G401 (cell line): ENCODE measurements around the gene ITGAL. TPM values are rescaled to one million over a fixed set of nuclear protein-coding genes. Genes with fewer than 3 reads are reported as not detected.
"Not testable (repeated sequence)": the region's sequence is repeated elsewhere in the genome, so short reads cannot be mapped to it uniquely, and the experiment has no call there.

Source experiments
- DNase-seq: peaks from one replicate; pipeline ENCODE4 v3.0.0-alpha.2; 2015; ENCODE audit warnings: low spot score
- in situ Hi-C: cut with HindIII; loops from 2 replicates; pipeline ENCODE4 v1.10.0; 2016; ENCODE audit warnings: low sequenced_read_pairs, mixed read lengths
- total RNA-seq: library from RNA; depleted of rRNA; stranded (reverse); fragments of >200 nt; shearing (Covaris generic); gene quantifications from 2 replicates; pipeline ENCODE4 v1.2.3, GENCODE V29; 2014; rRNA removed

ITGAL gene
- not detected in 2 replicates for total RNA-seq

DNA sequence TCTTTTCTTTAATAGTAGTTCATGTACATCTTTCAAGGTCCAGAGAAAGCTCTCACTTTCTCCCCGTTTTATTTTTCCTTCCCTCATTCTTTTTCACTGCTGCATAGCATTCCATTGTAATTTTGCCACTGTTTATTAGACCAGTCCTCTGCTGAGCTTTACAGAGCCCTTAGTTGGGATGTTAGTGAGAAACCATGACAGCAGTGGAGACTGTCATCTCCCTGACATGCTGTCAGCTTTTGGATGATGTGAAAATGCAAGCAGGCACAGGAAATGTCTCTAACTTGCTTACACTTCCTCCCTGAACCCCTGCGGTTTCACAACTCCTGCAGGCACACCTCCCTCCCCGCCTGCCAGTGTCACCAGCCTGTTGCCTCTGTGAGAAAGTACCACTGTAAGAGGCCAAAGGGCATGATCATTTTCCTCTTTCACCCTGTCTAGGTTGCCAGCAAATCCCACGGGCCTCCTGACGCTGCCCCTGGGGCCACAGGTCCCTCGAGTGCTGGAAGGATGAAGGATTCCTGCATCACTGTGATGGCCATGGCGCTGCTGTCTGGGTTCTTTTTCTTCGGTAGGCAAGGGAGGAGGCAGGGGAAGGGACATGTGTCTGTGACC, at the start of gene ITGAL:
Gene ITGAL, plus strand, starts transcription at position 415 of the 615 bp plus-strand sequence. Its CDS starts 96 bp downstream, at position 511.
- DNase-seq, result no peak
- in situ Hi-C loops, result no loop called here

DNA sequence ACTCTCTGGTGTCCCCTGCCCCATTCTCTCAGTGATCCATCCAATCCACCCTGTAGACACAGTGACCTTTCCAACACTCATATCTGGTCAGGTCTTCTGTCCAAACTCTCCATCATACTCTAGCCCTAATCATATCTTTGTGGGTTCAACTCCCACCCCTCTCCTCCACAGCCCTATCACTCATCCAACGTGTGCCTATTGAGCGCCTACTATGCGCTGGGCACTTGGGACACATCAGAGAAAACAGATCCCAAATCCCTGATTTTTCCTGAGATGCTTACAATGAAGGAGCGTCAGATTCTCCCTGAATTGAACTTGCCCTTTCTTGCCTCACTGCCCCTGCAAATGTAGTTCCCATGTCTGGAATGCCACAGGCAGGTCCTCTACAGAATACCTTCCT, 44.5 kb upstream of the ITGAL start:
- DNase-seq, result no peak

DNA sequence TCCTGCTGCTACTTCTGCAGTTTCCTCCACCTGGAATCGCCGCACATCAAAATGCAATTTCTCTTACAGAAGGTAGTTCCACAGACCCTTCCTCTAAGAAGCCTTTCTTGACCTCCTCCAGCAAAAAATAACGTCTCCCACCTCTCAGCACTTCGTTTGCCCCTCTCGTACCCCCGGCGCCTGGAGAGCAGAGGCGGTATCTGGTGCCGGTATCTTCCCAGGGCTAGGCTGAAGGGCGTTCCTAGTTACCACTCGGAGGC, 43.2 kb upstream of the ITGAL start:
- in situ Hi-C loops, result no loop called here
- DNase-seq, result no peak

More for the DNA sequence above, 44.5 kb upstream of the ITGAL start:
- in situ Hi-C loops, result no loop called here

DNA sequence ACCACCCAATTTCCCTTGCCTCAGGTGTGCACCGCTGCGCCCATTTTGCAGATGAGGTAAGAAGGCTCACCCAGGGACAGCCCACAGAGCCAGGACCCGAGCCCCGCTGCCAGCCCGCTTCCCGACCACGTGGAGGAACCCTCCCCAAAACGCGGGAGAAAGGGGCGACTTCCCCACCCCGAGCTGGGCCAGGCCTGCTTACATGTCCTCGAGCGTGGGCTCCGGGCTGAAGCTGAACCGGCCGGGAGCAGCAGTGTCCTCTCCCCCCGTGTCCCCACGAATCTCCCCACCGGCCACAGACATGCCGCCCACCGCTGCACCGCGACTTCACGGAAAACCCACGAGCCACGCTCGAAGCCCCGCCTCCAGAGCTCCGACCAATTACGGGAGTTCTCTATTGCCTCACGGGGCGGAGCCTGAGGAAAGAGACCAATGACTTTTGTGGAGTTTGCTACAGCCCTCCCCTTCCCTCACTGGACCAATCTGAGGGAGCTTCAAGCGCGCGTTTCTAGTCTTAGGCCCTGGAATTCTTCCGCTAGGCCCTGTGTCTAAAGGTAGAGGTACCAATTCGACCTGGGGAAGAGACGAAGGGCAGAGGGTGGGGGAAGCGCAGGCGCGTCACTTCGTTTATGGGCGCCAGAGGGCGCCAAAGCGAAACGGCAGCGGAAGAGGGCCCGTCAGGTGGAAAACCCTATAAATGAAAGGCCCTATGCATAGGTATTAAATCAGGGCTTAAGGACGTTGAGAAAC, 42.7 kb upstream of the ITGAL start, which contains the start of gene DCTPP1:
Gene DCTPP1, minus strand, starts transcription at position 353 of the 750 bp plus-strand sequence. Its CDS starts 50 bp downstream, at position 303.
- in situ Hi-C loops, result no loop called here
- DNase-seq, result peak; percentile 100

DNA sequence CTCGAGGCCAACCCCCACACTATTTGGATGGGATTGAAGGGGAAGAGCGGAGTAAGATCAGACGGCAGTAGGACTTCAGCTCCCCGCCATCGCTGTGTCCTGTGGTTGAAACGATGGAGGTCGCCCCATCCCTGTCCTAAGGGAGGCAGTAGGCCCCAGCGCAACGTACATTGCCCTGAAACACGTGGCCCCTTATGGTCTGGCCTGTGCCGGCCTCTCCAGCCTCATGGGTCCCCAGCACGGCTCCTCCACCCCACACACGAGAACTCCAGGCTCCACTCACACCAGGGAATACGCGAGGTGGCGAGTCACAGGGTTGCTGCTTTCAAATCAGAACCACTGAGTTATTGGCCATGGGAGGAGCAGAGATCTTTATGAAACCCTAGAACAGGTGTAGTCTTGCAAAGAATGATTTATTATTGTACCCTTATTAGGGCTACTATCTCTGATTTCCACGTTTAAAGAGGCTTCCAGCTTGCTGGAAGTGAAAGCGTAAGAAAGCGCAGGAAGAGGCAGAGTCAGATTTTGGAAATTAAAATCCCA, 42.0 kb upstream of the ITGAL start:
- DNase-seq, result no peak
- in situ Hi-C loops, result no loop called here

DNA sequence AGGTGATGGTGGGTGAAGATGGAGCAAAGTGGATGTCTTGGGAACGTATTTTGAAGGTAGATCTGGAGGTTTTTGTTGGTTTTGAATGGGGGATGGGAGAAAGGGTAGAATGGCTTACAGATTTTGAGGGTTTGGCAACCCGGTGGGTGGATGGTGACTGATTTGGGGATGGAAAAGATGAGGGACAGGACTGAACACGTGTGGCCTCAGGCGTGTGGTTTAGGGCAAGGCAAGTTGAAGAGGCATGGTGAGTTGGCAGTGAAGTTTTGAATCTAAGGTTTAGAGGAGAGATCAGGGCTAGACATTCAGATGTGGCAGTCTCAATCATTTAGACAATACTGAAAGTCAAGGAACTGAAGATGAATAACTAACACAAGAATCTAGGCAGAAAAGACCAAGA, 37.7 kb upstream of the ITGAL start:
- in situ Hi-C loops, result no loop called here

DNA sequence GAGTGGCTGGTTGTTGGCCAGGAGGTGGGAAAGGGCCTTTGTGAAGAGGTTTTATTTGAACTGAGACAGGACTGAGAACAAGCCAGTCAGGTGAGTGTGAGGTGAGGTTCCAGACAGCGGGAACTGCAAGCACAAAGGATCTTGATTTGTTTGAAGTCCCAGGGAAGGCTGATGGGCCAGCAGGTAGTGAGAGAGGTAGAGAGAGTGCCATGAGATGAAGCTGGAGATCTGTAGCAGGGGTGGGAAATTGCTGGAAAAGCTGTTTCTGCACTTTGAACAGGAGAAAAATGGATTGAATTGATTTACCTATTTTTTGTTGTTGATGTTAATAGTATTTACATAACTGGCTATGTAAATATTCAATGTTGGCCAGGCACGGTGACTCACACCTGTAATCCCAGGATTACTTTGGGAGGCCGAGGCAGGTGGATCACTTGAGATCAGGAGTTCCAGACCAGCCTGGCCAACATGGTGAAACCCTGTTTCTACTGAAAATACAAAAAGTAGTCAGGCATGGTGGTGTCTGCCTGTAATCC, 35.0 kb upstream of the ITGAL start:
- in situ Hi-C loops, result no loop called here
- DNase-seq, result no peak

More for the DNA sequence above, 37.7 kb upstream of the ITGAL start:
- no peak for DNase-seq

DNA sequence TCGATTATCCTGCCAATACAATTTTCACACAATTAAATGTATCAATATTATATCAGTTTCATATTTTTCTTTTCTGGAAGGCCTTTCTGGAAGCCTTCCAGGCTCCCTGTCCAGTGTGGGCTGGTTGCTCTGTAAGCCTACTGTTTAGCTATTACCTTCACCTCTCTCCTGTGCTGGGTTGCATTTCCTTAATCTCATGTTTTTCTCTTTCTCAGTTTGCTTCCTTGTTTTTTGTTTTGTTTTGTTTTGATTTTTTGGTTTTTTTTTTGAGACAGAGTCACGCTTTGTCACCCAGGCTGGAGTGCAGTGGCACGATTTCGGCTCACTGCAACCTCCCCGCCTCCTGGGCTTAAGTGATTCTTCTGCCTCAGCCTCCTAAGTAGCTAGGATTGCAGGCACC, 33.7 kb upstream of the ITGAL start:
- DNase-seq, result no peak
- in situ Hi-C loops, result no loop called here

DNA sequence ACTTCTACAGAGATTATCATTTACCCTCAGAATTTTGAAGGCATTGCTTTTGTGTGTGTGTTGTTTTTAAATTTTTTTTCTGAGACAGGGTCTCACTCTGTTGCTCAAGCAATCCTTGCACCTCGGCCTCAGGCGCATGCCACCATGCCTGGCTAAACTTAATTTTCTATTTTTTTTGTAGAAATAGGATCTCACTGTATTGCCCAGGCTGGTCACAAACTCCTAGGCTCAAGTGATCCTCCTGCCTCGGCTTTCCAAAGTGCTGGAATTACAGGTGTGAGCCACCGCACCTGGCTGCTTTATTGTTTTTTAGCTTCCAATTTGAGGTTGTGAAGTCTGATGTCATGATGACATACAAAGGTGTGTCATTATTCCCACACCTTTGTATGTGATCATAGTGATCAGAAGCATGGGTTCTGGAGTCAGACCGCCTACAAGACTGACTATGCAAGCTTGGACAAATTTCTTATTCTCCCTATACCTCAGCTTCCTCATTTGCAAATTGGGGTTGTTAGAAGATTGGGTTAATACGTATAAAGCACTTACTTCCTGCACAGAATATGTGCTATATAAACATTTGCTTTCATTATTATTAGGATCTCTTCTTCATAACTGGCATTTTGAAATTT, 32.7 kb upstream of the ITGAL start:
- DNase-seq, result no peak
- in situ Hi-C loops, result no loop called here

DNA sequence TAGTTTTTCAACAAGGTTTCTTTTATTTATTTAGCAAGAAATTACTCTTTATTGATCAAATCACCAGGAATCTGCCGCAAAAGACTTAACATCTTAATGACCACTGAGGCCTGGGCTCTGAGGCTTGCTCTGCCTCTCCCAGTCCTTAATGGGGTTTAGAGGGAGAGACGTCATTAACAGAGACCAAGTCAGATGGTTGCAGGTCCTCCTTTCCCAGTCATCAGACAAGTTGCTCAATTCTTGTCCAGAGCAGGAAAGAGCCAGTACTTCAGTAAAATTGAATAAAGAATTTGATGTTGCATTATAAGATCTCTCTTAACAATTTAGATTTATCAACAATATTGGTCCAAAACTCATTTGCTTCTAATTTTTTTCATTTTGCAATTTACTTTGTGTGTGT, 28.9 kb upstream of the ITGAL start:
- in situ Hi-C loops, result no loop called here
- DNase-seq, result no peak

DNA sequence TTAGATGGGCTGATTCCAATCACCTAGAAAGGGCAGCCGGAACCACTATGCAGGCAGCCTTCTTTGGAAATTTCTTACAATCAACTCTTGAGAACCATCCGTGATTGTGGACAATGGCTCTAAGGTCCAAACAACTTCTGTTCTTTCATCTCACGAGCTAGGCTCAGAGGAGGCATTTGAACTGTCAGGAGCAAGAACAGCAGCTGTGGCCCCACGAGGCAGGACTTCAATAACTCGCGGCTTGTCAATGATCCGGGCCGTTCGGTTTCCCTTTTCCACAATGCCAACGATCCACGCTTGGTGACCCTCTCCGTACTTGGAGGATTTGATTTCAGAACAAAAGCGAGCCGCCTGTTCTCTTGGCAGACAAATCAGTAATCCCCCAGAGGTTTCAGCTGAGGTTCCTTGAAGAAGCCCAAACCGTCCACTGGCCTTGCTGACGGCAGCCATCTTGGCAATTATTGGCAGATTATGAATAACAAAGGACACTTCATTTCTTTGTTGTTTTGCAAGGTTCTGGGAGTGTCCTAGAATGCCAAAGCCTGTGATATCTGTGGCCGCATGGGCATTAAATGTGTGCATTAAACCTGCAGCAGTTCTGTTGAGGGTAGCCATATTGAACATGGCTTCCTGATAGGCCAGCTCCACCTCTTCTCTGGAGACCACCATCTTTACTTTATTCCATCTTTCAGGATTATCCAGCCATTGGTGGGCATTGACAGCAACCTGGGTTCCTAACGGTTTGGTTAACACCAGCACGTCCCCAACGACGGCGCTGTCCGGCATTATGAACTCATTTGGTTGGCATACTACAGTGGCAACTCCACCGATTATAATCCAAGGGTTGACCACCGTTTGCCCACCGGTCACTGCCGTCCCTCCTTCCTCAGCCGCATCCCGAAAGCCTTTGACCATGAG, 28.1 kb upstream of the ITGAL start:
- no peak for DNase-seq
- in situ Hi-C loops, result no loop called here

DNA sequence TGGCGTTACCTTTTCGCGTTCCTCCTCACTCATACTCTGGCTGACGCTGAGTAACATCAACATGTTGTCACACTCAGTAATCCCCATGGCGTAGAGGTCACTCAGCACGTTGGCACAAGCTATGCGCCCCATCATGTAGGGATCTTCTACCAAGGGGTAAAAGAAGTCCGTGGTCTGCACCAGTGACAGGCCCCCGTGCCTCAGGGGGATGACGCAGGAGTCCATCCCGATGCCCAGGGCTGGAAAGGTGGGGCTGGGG, 27.5 kb upstream of the ITGAL start:
- DNase-seq, result no peak
- in situ Hi-C loops, result no loop called here

DNA sequence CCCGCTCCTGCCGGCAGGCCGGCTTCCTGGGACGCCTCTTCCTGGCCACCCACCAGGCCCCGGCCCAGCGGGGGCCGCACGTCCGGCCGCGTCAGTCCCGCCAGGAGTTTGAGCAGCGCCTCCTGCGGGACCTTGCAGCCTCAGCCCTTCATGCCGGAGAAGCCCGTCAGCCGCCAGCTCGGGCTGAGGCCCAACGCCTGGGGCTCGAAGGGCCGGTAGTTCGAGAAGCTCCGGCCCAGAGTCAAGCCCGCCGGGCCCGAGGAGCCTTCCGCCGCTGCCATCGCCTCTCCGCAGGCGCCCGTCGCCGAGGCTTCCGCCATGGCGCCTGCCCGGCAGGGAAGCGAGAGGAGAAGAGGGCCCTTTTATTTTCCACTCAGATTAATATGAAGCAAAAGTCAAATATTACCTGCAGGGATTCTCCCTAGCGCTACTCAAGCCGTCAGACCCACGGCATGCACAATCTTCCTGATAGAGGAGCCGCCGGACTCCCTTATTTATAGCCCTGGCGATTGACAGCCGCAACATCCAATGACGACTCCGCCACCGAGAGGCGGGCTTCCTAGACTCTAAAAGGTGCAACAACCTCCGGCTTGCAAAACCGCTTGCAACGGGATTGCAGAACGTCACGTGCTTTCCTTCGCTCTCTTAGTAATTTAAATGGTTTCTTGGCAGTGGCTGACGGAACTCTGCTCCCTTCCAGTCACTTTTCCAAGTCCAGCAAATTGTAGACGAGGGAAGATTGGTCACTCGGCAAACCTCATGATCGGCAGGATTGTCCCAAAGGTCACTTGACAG, 26.9 kb upstream of the ITGAL start, which contains the start of gene SEPHS2:
Gene SEPHS2, minus strand, starts transcription at position 467 of the 795 bp plus-strand sequence. Its CDS starts 147 bp downstream, at position 320.
- in situ Hi-C loops, result no loop called here
- DNase-seq, result peak; percentile 98

DNA sequence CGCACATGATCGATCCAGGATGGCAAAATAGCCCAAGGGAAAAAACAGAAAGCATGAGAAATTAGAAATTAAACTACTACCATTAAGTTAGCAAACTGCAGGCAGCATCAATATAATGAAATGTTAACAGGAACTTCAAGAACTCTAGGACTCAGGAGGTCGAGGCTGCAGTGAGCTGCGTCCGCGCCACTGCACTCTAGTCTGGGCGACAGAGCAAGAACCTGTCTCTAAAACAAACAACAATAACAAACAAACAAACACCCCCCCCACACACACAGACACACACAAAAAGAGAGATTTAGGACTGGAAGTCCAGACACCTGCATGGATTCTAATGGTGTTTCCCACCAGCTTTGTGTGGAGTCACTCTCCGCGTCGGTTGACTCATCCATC, 26.3 kb upstream of the ITGAL start:
- no peak for DNase-seq
- in situ Hi-C loops, result no loop called here

DNA sequence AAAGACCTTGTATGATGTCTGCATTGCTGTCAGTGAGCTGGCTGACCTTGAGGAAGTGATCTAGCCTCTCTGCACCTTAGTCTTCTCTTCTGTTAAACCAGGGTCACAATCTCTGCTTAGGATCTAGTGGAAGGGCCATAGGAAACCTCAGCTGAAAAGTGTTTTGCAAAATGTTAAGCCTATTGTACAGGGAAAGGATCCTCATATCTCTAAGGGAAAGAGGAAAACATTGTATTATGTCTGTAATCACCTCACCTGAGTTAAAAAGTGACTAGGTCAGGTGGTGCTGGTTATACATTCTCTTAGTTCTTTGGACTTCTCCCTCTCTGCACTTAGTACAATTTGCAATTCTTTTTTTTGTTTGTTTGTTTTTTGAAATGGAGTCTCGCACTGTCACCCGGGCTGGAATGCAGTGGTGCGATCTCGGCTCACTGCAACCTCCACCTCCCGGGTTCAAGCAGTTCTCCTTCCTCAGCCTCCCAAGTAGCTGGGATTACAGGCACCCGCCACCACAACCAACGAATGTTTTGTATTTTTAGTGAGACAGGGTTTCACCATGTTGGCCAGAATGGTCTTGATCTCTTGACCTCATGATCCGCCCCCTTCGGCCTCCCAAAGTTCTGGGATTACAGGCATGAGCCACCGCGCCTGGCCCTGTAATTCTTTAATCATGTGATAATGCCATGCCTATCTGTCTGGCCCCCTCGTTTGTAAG, 24.9 kb upstream of the ITGAL start:
- in situ Hi-C loops, result no loop called here

DNA sequence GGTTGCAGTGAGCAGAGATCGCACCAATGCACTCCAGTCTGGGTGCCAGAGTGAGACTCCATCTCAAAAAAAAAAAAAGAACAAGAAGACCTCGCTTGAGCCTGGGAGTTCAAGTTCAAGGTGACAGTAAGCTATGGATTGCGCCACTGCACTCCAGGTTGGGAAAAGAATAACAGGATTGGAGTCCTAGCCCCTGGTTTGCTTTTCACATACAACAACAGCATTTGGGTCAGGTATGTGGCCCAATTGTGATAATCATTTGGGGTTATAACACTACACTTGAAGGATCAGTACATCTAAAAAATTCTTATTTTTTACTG, 23.5 kb upstream of the ITGAL start:
- no peak for DNase-seq
- in situ Hi-C loops, result no loop called here

More for the DNA sequence above, 24.9 kb upstream of the ITGAL start:
- DNase-seq, result no peak

DNA sequence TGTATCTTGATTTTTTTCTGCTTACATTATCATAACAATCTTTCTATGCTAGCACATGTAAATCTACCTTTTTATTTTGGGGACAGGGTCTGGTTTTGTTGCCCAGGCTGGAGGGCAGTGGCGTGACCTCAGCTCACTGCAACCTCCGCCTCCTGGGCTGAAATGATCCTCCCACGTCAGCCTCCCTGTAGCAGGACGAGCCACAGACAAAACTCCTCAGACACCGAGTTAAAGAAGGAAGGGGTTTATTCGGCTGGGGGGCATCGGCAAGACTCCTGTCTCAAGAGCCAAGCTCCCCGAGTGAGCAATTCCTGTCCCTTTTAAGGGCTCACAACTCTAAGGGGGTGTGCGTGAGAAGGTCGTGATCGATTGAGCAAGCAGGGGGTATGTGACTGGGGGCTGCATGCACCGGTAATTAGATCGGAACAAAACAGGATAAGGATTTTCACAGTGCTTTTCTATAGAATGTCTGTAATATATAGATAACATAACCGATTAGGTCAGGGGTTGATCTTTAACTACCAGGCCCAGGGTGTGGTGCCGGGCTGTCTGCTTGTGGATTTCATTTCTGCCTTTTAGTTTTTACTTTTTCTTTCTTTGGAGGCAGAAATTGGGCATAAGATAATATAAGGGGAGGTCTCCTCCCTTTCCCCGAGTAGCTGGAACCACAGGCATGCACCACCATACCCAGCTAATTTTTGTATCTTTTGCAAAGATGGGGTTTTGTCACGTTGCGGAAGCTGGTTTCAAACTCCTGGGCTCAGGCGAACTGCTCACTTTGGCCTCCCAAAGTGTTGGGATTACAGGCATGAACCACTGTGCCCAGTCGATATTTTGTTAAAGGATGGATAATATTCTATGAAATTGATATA, 19.6 kb upstream of the ITGAL start:
- in situ Hi-C loops, result not testable (repeated sequence)

More for the DNA sequence above, 19.6 kb upstream of the ITGAL start:
- not testable (repeated sequence) for DNase-seq
